ENCODE results near the gene KATNAL1. TPM values are rescaled to one million over a fixed set of nuclear protein-coding genes. Genes with fewer than 3 reads are reported as not detected.

The KATNAL1 gene
- total RNA-seq, 1 donor from 2014 or later: 13.4 TPM

DNA sequence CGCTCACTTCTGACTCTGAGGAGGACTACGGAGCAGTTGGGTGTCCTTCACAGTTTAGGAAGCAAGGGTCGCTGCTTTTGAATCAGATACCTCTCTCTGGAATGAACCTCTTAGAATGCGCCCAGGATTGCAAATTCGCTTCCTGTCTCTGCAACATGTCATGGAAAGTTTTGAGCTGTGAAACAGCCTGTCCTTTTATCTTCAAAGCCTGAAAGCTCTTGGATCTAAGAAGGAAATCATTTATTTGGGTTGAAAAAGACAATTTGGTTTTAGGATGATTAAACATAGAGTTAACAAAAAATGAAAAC, 134.1 kb downstream of the KATNAL1 start:
- ATAC-seq (ENCODE audit: low read depth): no peak
- Mint-ChIP-seq H3K9me3 (no peaks in the 10 kb centered on the region), H3K36me3 (ENCODE audit: low read depth) (no peaks in the 10 kb centered on the region), H3K27me3 (no peaks in the 10 kb centered on the region), H3K27ac (no peak overlapping the region), H3K4me3 (no peak overlapping the region), H3K4me1 (peaks cover 11% of the 10 kb centered on the region)
- TF ChIP-seq, protein P1, sequence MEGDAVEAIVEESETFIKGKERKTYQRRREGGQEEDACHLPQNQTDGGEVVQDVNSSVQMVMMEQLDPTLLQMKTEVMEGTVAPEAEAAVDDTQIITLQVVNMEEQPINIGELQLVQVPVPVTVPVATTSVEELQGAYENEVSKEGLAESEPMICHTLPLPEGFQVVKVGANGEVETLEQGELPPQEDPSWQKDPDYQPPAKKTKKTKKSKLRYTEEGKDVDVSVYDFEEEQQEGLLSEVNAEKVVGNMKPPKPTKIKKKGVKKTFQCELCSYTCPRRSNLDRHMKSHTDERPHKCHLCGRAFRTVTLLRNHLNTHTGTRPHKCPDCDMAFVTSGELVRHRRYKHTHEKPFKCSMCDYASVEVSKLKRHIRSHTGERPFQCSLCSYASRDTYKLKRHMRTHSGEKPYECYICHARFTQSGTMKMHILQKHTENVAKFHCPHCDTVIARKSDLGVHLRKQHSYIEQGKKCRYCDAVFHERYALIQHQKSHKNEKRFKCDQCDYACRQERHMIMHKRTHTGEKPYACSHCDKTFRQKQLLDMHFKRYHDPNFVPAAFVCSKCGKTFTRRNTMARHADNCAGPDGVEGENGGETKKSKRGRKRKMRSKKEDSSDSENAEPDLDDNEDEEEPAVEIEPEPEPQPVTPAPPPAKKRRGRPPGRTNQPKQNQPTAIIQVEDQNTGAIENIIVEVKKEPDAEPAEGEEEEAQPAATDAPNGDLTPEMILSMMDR (IDR thresholded peaks at IDR 0.05): no peak
- DNase-seq: no peak
- ChIA-PET POLR2A (no interaction called here), CTCF (no interaction called here)
- intact Hi-C loops (cut with micrococcal nuclease): no loop called here

DNA sequence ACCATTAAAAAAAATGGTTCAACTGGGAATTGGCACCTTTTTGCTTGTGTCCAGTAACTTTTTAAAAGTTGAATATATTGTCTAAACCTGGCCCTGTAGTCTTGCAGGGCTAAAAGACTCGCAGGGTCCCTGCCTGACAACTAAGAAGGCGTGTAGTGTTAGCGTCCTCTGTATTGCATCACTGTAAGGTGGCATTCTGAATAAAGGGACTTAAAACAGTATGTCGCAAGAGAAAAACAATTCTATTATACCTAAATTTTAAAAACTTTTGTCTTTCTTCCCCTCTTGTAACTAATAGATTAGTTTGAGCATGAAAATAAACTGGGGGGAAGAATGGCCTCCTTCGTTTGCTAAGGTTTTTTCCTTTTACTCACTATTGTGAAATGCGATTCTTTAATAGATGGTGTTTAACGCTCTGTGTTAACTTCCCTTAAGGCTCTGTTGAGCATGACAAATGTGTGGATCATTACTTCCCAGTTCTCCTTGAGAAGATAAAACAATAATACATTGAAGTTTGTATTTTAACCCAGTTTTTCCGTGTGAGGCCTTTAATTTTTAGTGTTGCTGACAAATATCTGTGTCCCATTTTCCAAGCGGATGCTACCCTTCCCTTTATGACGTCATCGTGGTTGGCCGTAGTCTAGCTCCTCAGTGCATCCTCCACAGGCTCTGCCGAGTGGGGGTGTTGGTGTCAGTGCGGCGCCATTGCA, 134.6 kb downstream of the KATNAL1 start:
- TF ChIP-seq, protein P1 (IDR thresholded peaks at IDR 0.05): no peak
- Mint-ChIP-seq H3K9me3 (no peaks in the 10 kb centered on the region), H3K4me1 (peaks cover 11% of the 10 kb centered on the region), H3K36me3 (ENCODE audit: low read depth) (no peaks in the 10 kb centered on the region), H3K27ac (no peak overlapping the region), H3K4me3 (no peak overlapping the region), H3K27me3 (no peaks in the 10 kb centered on the region)
- no peak for ATAC-seq (ENCODE audit: low read depth)
- DNase-seq: no peak
- ChIA-PET POLR2A (no interaction called here), CTCF (no interaction called here)
- intact Hi-C loops (cut with micrococcal nuclease): no loop called here

DNA sequence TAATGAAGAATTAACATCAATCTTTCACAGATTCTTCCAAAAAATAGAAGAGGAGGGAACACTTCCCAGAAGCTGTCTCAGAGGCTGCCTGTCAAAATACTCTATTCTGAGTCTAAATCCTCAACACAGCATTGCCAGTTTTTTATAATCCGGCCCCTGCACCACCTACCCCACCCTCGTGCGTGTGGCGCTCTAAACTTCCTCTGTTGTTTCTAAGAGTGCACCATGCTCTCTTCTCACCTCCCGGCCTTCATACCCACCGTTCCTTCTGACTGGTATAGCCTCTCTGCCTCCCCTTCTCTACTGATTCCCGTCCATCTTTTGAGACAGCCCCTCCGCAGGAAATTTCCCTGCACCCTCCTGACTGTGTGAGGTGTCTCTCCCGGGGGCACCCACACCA, 136.8 kb downstream of the KATNAL1 start:
- H3K27me3 Mint-ChIP-seq: no peaks in the 10 kb centered on the region
- H3K36me3 Mint-ChIP-seq (ENCODE audit: low read depth): no peaks in the 10 kb centered on the region
- POLR2A ChIA-PET: no interaction called here
- TF ChIP-seq, protein P1 (IDR thresholded peaks at IDR 0.05): no peak
- no peak overlapping the region for H3K27ac Mint-ChIP-seq
- peaks cover 11% of the 10 kb centered on the region for H3K4me1 Mint-ChIP-seq
- ATAC-seq (ENCODE audit: low read depth) (no peak), DNase-seq (no peak)
- no peaks in the 10 kb centered on the region for H3K9me3 Mint-ChIP-seq
- no peak overlapping the region for H3K4me3 Mint-ChIP-seq
- intact Hi-C loops (cut with micrococcal nuclease): no loop called here
- CTCF ChIA-PET: no interaction called here

DNA sequence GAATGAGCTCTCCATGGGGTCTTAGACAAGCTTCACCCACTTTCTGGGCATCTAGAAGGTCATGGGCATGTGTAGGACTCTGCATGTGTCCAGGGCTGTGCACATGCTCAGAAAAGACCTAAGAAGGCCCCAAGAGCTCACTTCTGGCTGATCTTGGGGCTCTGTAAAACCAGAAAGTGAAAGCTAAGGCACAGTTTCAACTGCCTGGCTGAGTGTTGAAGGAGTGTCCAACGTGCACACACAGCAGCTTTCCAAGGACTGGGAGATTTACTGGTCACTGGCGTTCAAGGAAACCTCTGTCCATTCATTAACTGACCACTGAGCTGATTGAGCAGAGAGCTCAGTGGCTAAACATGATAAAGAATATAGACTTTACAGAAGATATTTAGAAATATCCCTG, 137.9 kb downstream of the KATNAL1 start:
- POLR2A ChIA-PET: interaction anchor here (1.5 kb wide), 1 partner anchor 24 kb away, joined by 4 read pairs; no protein-coding TSS in a partner anchor
- intact Hi-C loops (cut with micrococcal nuclease): no loop called here
- Mint-ChIP-seq H3K9me3 (no peaks in the 10 kb centered on the region), H3K27ac (no peak overlapping the region), H3K27me3 (no peaks in the 10 kb centered on the region), H3K4me3 (no peak overlapping the region), H3K36me3 (ENCODE audit: low read depth) (no peaks in the 10 kb centered on the region), H3K4me1 (peaks cover 10% of the 10 kb centered on the region)
- TF ChIP-seq, protein P1 (IDR thresholded peaks at IDR 0.05): no peak
- CTCF ChIA-PET: no interaction called here
- DNase-seq (no peak), ATAC-seq (ENCODE audit: low read depth) (no peak)

DNA sequence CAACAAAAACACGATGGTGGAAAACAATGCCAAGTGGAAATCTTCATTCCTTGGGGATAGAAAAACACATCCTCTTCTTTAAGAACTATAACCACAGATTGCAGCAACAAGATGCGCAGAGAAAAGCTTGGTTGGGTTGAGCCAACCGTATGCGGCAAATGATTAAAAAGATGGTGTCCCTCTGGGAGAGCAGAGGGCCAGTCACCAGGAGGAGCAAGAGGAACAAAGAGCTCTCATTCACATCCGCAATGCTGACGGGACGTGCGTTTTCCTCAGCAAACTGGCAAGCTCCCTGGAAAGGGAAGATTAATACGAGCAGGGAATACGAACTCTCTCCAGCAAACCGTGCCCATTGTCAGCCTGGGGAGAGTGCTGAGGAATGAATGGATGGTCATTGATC, 141.6 kb downstream of the KATNAL1 start:
- POLR2A ChIA-PET: interaction anchor here (0.5 to 1.3 kb wide), 2 partner anchors 13 to 449 kb away, joined by 4 read pairs; no protein-coding TSS in a partner anchor

More for the DNA sequence above, 141.6 kb downstream of the KATNAL1 start:
- H3K36me3 Mint-ChIP-seq (ENCODE audit: low read depth): no peaks in the 10 kb centered on the region
- H3K4me1 Mint-ChIP-seq: no peaks in the 10 kb centered on the region
- no peak for DNase-seq
- no peaks in the 10 kb centered on the region for H3K27me3 Mint-ChIP-seq
- TF ChIP-seq, protein P1 (IDR thresholded peaks at IDR 0.05): no peak
- CTCF ChIA-PET: no interaction called here
- H3K27ac Mint-ChIP-seq: no peak overlapping the region
- no peak for ATAC-seq (ENCODE audit: low read depth)
- intact Hi-C loops (cut with micrococcal nuclease): no loop called here
- H3K4me3 Mint-ChIP-seq: no peak overlapping the region
- H3K9me3 Mint-ChIP-seq: no peaks in the 10 kb centered on the region
